WI38 (cell line): ENCODE data around the gene KIF18B.

Experiments
- H3K4me3 ChIP-seq: 2 replicates; pipeline ENCODE4 v1.5.1; 2011; ENCODE audit warnings: low read depth, mild to moderate bottlenecking, control low read depth, low read length
- TF ChIP-seq, protein P1 (sequence below): IDR thresholded peaks from 2 replicates; pipeline ENCODE4 v1.5.1; 2012; ENCODE audit warnings: low read depth, mild to moderate bottlenecking, control low read depth, low read length

The KIF18B gene

DNA sequence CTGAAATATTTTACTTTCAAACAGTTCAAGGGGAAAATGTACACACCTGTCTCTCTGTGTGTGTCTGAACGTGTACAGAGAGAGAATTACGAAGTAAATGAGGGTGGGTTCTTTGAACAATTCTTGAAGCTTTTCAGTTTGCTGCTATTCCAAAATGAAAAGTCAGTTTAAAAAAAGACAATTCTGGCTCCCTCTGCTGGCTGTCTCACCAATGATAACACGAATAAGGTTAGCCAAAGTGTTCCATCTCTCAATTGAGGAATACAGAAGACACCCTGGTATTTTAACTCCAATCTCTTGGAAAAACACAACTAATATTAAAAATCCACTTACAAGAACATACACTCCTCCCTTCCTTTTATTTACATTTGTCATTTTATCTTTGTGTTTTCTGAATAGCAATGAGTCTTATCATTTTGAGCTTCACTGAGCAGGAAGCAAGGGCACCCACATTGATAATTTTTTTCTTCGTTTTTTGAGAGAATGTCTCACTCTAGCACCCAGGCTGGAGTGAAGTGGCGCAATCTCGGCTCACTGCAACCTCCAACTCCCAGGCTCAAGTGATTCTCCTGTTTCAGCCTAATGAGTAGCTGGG, 68.8 kb downstream of the KIF18B start:
- H3K4me3 ChIP-seq: no peak overlapping the region
- TF ChIP-seq, protein P1, sequence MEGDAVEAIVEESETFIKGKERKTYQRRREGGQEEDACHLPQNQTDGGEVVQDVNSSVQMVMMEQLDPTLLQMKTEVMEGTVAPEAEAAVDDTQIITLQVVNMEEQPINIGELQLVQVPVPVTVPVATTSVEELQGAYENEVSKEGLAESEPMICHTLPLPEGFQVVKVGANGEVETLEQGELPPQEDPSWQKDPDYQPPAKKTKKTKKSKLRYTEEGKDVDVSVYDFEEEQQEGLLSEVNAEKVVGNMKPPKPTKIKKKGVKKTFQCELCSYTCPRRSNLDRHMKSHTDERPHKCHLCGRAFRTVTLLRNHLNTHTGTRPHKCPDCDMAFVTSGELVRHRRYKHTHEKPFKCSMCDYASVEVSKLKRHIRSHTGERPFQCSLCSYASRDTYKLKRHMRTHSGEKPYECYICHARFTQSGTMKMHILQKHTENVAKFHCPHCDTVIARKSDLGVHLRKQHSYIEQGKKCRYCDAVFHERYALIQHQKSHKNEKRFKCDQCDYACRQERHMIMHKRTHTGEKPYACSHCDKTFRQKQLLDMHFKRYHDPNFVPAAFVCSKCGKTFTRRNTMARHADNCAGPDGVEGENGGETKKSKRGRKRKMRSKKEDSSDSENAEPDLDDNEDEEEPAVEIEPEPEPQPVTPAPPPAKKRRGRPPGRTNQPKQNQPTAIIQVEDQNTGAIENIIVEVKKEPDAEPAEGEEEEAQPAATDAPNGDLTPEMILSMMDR: peak; percentile 35; the same call in 1 of the 2 replicates

DNA sequence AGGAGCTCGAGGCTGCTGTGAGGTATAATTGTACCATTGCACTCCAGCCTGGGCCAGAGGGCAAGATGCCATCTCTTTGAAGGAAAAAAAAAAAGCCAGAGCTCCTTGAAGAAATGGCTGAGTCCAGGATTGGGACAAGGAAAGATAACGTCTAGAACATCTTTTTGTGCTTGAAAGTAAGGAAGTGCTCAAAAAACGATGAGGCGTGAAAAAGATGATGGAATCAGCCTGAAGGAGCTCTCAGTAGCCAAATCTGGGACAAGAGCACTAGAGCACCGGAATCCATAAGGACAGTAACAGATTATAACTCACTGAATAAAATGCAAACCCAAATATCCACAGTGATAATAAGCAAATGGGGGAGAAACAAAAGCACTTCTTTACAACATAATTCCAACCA, 70.5 kb downstream of the KIF18B start:
- no peak overlapping the region for H3K4me3 ChIP-seq
- TF ChIP-seq, protein P1: no peak

- TF ChIP-seq, protein P1: no peak
Observed at GRCh38 chr17:44875761-44876160, 71.8 kb downstream of the KIF18B start.

More at GRCh38 chr17:44875761-44876160, 71.8 kb downstream of the KIF18B start:
- no peak overlapping the region for H3K4me3 ChIP-seq
